WI38 (cell line): ENCODE results near the gene ALDOB.

Experiments
- H3K4me3 ChIP-seq: 2 replicates; pipeline ENCODE4 v1.5.1; 2011; ENCODE audit warnings: low read depth, mild to moderate bottlenecking, control low read depth, low read length
- CTCF ChIP-seq: IDR thresholded peaks from 2 replicates; pipeline ENCODE4 v1.5.1; 2012; ENCODE audit warnings: low read depth, mild to moderate bottlenecking, control low read depth, low read length

ALDOB gene

GRCh38 chr9:101440714-101441230 is 5.2 kb upstream of the ALDOB start:
- no peak for TF ChIP-seq CTCF
- H3K4me3 ChIP-seq, result no peak overlapping the region

GRCh38 chr9:101438523-101438922 is 2.9 kb upstream of the ALDOB start:
- H3K4me3 ChIP-seq, result no peak overlapping the region
- TF ChIP-seq CTCF, result no peak

- TF ChIP-seq CTCF, result no peak
- H3K4me3 ChIP-seq, result no peak overlapping the region
Measured at GRCh38 chr9:101437806-101438232, 2.2 kb upstream of the ALDOB start.

- no peak for TF ChIP-seq CTCF
- H3K4me3 ChIP-seq, result no peak overlapping the region
Measured at GRCh38 chr9:101434998-101435397, 576 bp downstream of the ALDOB start.

GRCh38 chr9:101433229-101433628 is 2.3 kb downstream of the ALDOB start:
- no peak overlapping the region for H3K4me3 ChIP-seq
- no peak for TF ChIP-seq CTCF

GRCh38 chr9:101432740-101433139 is 2.8 kb downstream of the ALDOB start:
- TF ChIP-seq CTCF, result no peak
- H3K4me3 ChIP-seq, result no peak overlapping the region

GRCh38 chr9:101432171-101432570 is 3.4 kb downstream of the ALDOB start:
- TF ChIP-seq CTCF, result no peak
- H3K4me3 ChIP-seq, result no peak overlapping the region
